AG10803 (cell line): Measurements from ENCODE around the gene LRRC4B.

Experiments used
- DNase-seq: peaks from one replicate; pipeline ENCODE4 v3.0.0; 2010; ENCODE audit warnings: low read depth
- H3K4me3 ChIP-seq: 2 replicates; pipeline ENCODE4 v1.5.1; 2011; ENCODE audit warnings: mild to moderate bottlenecking, low read length, control low read depth
- CTCF ChIP-seq: conservative IDR thresholded peaks from 2 replicates; pipeline ENCODE4 v1.5.1; 2011; ENCODE audit warnings: mild to moderate bottlenecking, low read length, control low read depth, inconsistent platforms

LRRC4B gene

GRCh38 chr19:50482916-50483315 is 85.3 kb downstream of the LRRC4B start:
- TF ChIP-seq CTCF, result no peak
- H3K4me3 ChIP-seq, result no peak overlapping the region
- DNase-seq, result no peak

- no peak overlapping the region for H3K4me3 ChIP-seq
- DNase-seq, result no peak
- TF ChIP-seq CTCF, result no peak
Measured at GRCh38 chr19:50482271-50482855, 85.9 kb downstream of the LRRC4B start.

- no peak for TF ChIP-seq CTCF
- H3K4me3 ChIP-seq, result no peak overlapping the region
- DNase-seq, result no peak
Measured at GRCh38 chr19:50481351-50482149, 86.7 kb downstream of the LRRC4B start.

- no peak for DNase-seq
Measured at GRCh38 chr19:50480281-50481111, 87.7 kb downstream of the LRRC4B start.

GRCh38 chr19:50479761-50480251 is 88.4 kb downstream of the LRRC4B start:
- no peak overlapping the region for H3K4me3 ChIP-seq
- TF ChIP-seq CTCF, result no peak
- no peak for DNase-seq

More at GRCh38 chr19:50480281-50481111, 87.7 kb downstream of the LRRC4B start:
- H3K4me3 ChIP-seq, result no peak overlapping the region
- TF ChIP-seq CTCF, result no peak

- peak; percentile 72 for TF ChIP-seq CTCF
- H3K4me3 ChIP-seq, result no peak overlapping the region
- peak; percentile 48 for DNase-seq
Measured at GRCh38 chr19:50478901-50479715, 89.1 kb downstream of the LRRC4B start.
